Measurements from ENCODE around the gene CST3.
"Not testable (repeated sequence)": the region's sequence is repeated elsewhere in the genome, so short reads cannot be mapped to it uniquely, and the experiment has no call there.

The CST3 gene

GRCh38 chr20:23625236-23625964 lies 12.4 kb downstream of the CST3 start:
- DNase-seq: no peak

- no peak for DNase-seq
Measured at GRCh38 chr20:23624324-23624691, 13.4 kb downstream of the CST3 start.

- no peak for DNase-seq
Measured at GRCh38 chr20:23623666-23624323, 14.0 kb downstream of the CST3 start.

GRCh38 chr20:23622839-23623343 lies 14.9 kb downstream of the CST3 start:
- DNase-seq: no peak

GRCh38 chr20:23622401-23622800 lies 15.4 kb downstream of the CST3 start:
- DNase-seq: not testable (repeated sequence)

GRCh38 chr20:23620670-23621386 lies 16.9 kb downstream of the CST3 start:
- DNase-seq: not testable (repeated sequence)

- no peak for DNase-seq
Measured at GRCh38 chr20:23614163-23614562, 23.6 kb downstream of the CST3 start.

- no peak for DNase-seq
Measured at GRCh38 chr20:23613676-23614075, 24.1 kb downstream of the CST3 start.

GRCh38 chr20:23612396-23612795 lies 25.4 kb downstream of the CST3 start:
- no peak for DNase-seq

GRCh38 chr20:23609486-23610109 lies 28.2 kb downstream of the CST3 start:
- DNase-seq: no peak

GRCh38 chr20:23608251-23608846 lies 29.4 kb downstream of the CST3 start:
- DNase-seq: no peak

- no peak for DNase-seq
Measured at GRCh38 chr20:23607497-23608245, 30.1 kb downstream of the CST3 start.

GRCh38 chr20:23606652-23607049 lies 31.1 kb downstream of the CST3 start:
- peak; percentile 24 for DNase-seq

GRCh38 chr20:23605867-23606651 lies 31.7 kb downstream of the CST3 start, which contains the start of gene CST9:
TSS of gene CST9 (minus strand) at chr20:23605917. CDS start at chr20:23605864, 53 bp downstream.
- DNase-seq: no peak

- no peak for DNase-seq
Measured at GRCh38 chr20:23604306-23604705, 33.4 kb downstream of the CST3 start.

- no peak for DNase-seq
Measured at GRCh38 chr20:23603321-23603720, 34.4 kb downstream of the CST3 start.

GRCh38 chr20:23602699-23603098 lies 35.1 kb downstream of the CST3 start:
- DNase-seq: no peak

GRCh38 chr20:23602241-23602640 lies 35.5 kb downstream of the CST3 start:
- DNase-seq: no peak

GRCh38 chr20:23601715-23602114 lies 36.0 kb downstream of the CST3 start:
- no peak for DNase-seq

- no peak for DNase-seq
Measured at GRCh38 chr20:23598481-23598880, 39.3 kb downstream of the CST3 start.

- DNase-seq: no peak
Measured at GRCh38 chr20:23596579-23597250, 41.0 kb downstream of the CST3 start.

All from DMS79 (cell line).